GM12878 (cell line): ENCODE data around the gene NUDCD3. TPM values are rescaled to one million over a fixed set of nuclear protein-coding genes. Genes with fewer than 3 reads are reported as not detected.

Source experiments
- ATAC-seq: fragments of 200-7000 bp; cut with Tn5 transposase; 3 replicates; pipeline ENCODE4 v1.9.1; 2020; ENCODE audit warnings: mild to moderate bottlenecking, moderate library complexity
- BruUV-seq: library from RNA; stranded (reverse); fragments of 400-500 nt; replicated peaks from 2 replicates; lab custom pipeline; 2021; lab: Mats Ljungman, UMichigan
- CTCF ChIA-PET: fragments of 300-600 bp; sonication (Branson Sonifier 250); formaldehyde crosslinking; extraction: SDS; loops from one replicate; lab custom pipeline; 2021; ENCODE audit warnings: inconsistent platforms; lab: Yijun Ruan, JAX
- POLR2A ChIA-PET: fragments of 350-600 bp; formaldehyde crosslinking; extraction: SDS; loops from one replicate; lab custom pipeline; 2021; ENCODE audit warnings: inconsistent platforms; lab: Charles Lee
- RAD21 ChIA-PET: fragments of 300-600 bp; sonication (Branson Sonifier 250); formaldehyde crosslinking; loops from one replicate; lab custom pipeline; 2023; ENCODE audit warnings: antibody characterized with exemption; ENCODE audit not compliant: unreplicated experiment; lab: Charles Lee
- SMC1A ChIA-PET: fragments of 300-600 bp; sonication (Branson Sonifier 250); formaldehyde crosslinking; loops from one replicate; lab custom pipeline; 2023; ENCODE audit not compliant: unreplicated experiment, uncharacterized antibody; lab: Charles Lee
- DNase-seq: peaks from one replicate; pipeline ENCODE4 v3.0.0-alpha.2; 2011; ENCODE audit warnings: low read depth, low spot score
- FAIRE-seq: peaks from 3 replicates; lab custom pipeline; 2011; peaks lifted over from hg19 to GRCh38; lab: Jason Lieb, UNC
- H2AFZ ChIP-seq: 2 replicates; pipeline ENCODE4 v1.6.0; 2011; ENCODE audit warnings: low read depth, low read length, control low read depth; ENCODE audit not compliant: control insufficient read depth
- H3K27ac ChIP-seq: 2 replicates; pipeline ENCODE4 v1.5.1; 2011; ENCODE audit warnings: control low read depth; ENCODE audit not compliant: control insufficient read depth, insufficient read depth
- H3K27me3 ChIP-seq, 2 experiments: replicated peaks in 1 of 2; 2 replicates each; pipeline versions ENCODE4 v1.6.0 to v1.6.1; 2011; ENCODE audit warnings: low read length in 1 of 2; ENCODE audit not compliant: control insufficient read depth in 2 of 2, insufficient read depth in 2 of 2
- H3K36me3 ChIP-seq, 2 experiments: 2 replicates each; pipeline ENCODE4 v1.5.1; 2011; ENCODE audit warnings: low read length in 1 of 2; ENCODE audit not compliant: control insufficient read depth in 2 of 2, insufficient read depth in 2 of 2
- H3K4me1 ChIP-seq: 2 replicates; pipeline ENCODE4 v1.6.1; 2011; ENCODE audit warnings: mild to moderate bottlenecking, low read length, moderate library complexity, mixed read lengths; ENCODE audit not compliant: control insufficient read depth, insufficient read depth
- H3K4me2 ChIP-seq: 2 replicates; pipeline ENCODE4 v1.6.0; 2011; ENCODE audit warnings: control low read depth; ENCODE audit not compliant: control insufficient read depth, insufficient read depth
- H3K4me3 ChIP-seq: fragments of 200-600 bp; sonication (generic); 2 replicates; pipeline ENCODE4 v1.5.1; 2016
- H3K79me2 ChIP-seq: 2 replicates; pipeline ENCODE4 v1.6.0; 2011; ENCODE audit warnings: low read length; ENCODE audit not compliant: control insufficient read depth, insufficient read depth
- H3K9ac ChIP-seq: 2 replicates; pipeline ENCODE4 v1.8.0; 2011; ENCODE audit warnings: low read length, control low read depth, mixed read lengths; ENCODE audit not compliant: control insufficient read depth, insufficient read depth
- H3K9me3 ChIP-seq: replicated peaks from 3 replicates; pipeline ENCODE4 v1.5.1; 2011; ENCODE audit warnings: mild to moderate bottlenecking, low read length; ENCODE audit not compliant: control insufficient read depth, insufficient read depth
- H4K20me1 ChIP-seq: 2 replicates; pipeline ENCODE4 v1.6.0; 2011; ENCODE audit not compliant: control insufficient read depth, insufficient read depth
- ASH2L ChIP-seq: fragments of 300-600, 200-600 bp; sonication (generic); IDR thresholded peaks from 2 replicates; pipeline ENCODE4 v1.6.1; 2017; ENCODE audit warnings: low read depth, mild to moderate bottlenecking, borderline replicate concordance
- GABPA ChIP-seq: IDR thresholded peaks from 2 replicates; pipeline ENCODE4 v1.6.1; 2014; ENCODE audit warnings: antibody characterized with exemption, low read depth, mild to moderate bottlenecking, inconsistent platforms
- HCFC1 ChIP-seq: fragments of 150-350 bp; IDR thresholded peaks from 2 replicates; pipeline ENCODE4 v1.6.1; 2014; ENCODE audit warnings: low read length
- HDAC2 ChIP-seq: fragments of 200-600 bp; sonication (generic); IDR thresholded peaks from 2 replicates; pipeline ENCODE4 v1.6.1; 2017
- MEF2B ChIP-seq: fragments of 450-650 bp; IDR thresholded peaks from 2 replicates; pipeline ENCODE4 v1.6.1; 2018; ENCODE audit warnings: mild to moderate bottlenecking, moderate library complexity; ENCODE audit not compliant: partially characterized antibody, poor library complexity, severe bottlenecking
- PAX5 ChIP-seq: IDR thresholded peaks from 2 replicates; pipeline ENCODE4 v1.6.1; 2011; ENCODE audit warnings: low read depth, low read length, borderline replicate concordance
- POLR2A ChIP-seq: IDR thresholded peaks from 2 replicates; pipeline ENCODE4 v1.6.1; 2011; ENCODE audit warnings: low read depth, mild to moderate bottlenecking, low read length
- RELA ChIP-seq: fragments of 450-650 bp; IDR thresholded peaks from 2 replicates; pipeline ENCODE4 v1.8.0; 2014; ENCODE audit warnings: borderline replicate concordance; ENCODE audit not compliant: partially characterized antibody
- RUNX3 ChIP-seq: IDR thresholded peaks from 2 replicates; pipeline ENCODE4 v1.6.1; 2012; ENCODE audit warnings: low read length, inconsistent platforms
- SMAD1 ChIP-seq: fragments of 450-650 bp; IDR thresholded peaks from 2 replicates; pipeline ENCODE4 v1.6.1; 2018; ENCODE audit warnings: mild to moderate bottlenecking, low read depth; ENCODE audit not compliant: partially characterized antibody
- SMARCA5 ChIP-seq: fragments of 450-650 bp; IDR thresholded peaks from 2 replicates; pipeline ENCODE4 v1.6.1; 2017; ENCODE audit warnings: mild to moderate bottlenecking
- SUZ12 ChIP-seq: fragments of 200-600 bp; sonication (generic); IDR thresholded peaks from one replicate; pipeline ENCODE4 v1.6.1; 2018; ENCODE audit warnings: antibody characterized with exemption, mild to moderate bottlenecking; ENCODE audit not compliant: unreplicated experiment
- TCF3 ChIP-seq: IDR thresholded peaks from 2 replicates; pipeline ENCODE4 v1.6.1; 2012; ENCODE audit warnings: low read depth, mild to moderate bottlenecking, low read length, borderline replicate concordance; ENCODE audit not compliant: insufficient read depth
- USF1 ChIP-seq: IDR thresholded peaks from 2 replicates; pipeline ENCODE4 v1.6.1; 2011; ENCODE audit warnings: borderline replicate concordance, low read depth, mild to moderate bottlenecking, moderate library complexity, mixed read lengths, low read length; ENCODE audit not compliant: insufficient read depth; ENCODE audit errors: extremely low read length
- WGBS: methylation state at CpG from one replicate; pipeline ENCODE4 v1.1.6; 2016; ENCODE audit warnings: low lambda C conversion rate; ENCODE audit not compliant: insufficient replicate concordance, insufficient coverage; ENCODE audit errors: missing lambda C conversion rate; 5-methylcytosine and 5-hydroxymethylcytosine counted together
- in situ Hi-C: fragments of 300-500 bp; cut with MboI; formaldehyde crosslinking; loops from 9 replicates; pipeline ENCODE4 v1.14.3; 2018; ENCODE audit warnings: mixed read lengths
- intact Hi-C: fragments of 100-400 bp; cut with micrococcal nuclease; formaldehyde crosslinking; loops from one replicate; pipeline ENCODE4 v1.14.2; 2022; ENCODE audit not compliant: unreplicated experiment
- polyA plus RNA-seq, 11 experiments: library from polyadenylated mRNA; depleted of rRNA in 4 of 11; unstranded in 6 of 11; stranded (reverse) in 5 of 11; fragments of >200 nt; fragmentation: Nextera tagmentation in 4 of 11; fragmentation: Illumina TruSeq in 1 of 11; extraction: Ambion mirVana in 4 of 11; extraction: Trizol in 1 of 11; gene quantifications; 1 replicate in 1 of 11; 2 replicates in 10 of 11; pipeline versions ENCODE4 v1.2.1 to v1.2.3, GENCODE V29; 2011 to 2016; ENCODE audit warnings: inconsistent platforms in 2 of 11, missing spikeins in 2 of 11, low read depth in 1 of 11
- total RNA-seq, 4 experiments: library from RNA; depleted of rRNA in 3 of 4; stranded (reverse); fragments of >200 nt in 3 of 4; fragmentation: Illumina TruSeq in 1 of 4; extraction: Trizol in 1 of 4; gene quantifications; 2 replicates each; pipeline versions ENCODE4 v1.2.1 to v1.2.3, GENCODE V29; 2013 to 2021

Gene NUDCD3
- total and polyA plus RNA-seq, 10 of the 15 experiments (the other 5 are each of a cell fraction or from before 2014, with no cell fraction given), result 25.0 to 89.8 (median 46.4) TPM

- no TSS peak for BruUV-seq
- FAIRE-seq (no peak), DNase-seq (no peak), ATAC-seq (no peak)
- H3K27ac ChIP-seq, result no peak overlapping the region
- SMC1A ChIA-PET, result no interaction called here
- H2AFZ ChIP-seq, result no peak overlapping the region
- TF ChIP-seq PAX5 (no peak), HDAC2 (no peak)
- POLR2A ChIA-PET, result no interaction called here
- intact Hi-C loops, result no loop called here
- no peaks in the 10 kb centered on the region for H3K9me3 ChIP-seq
- CTCF ChIA-PET, result interaction anchor here (0.6 kb wide), 1 partner anchor 14 kb away, joined by 3 read pairs; no protein-coding TSS in a partner anchor
- no peaks in the 10 kb centered on the region for H3K27me3 ChIP-seq
- 26% methylated on average over 17 of the region's 17 CpGs for WGBS
- H4K20me1 ChIP-seq, result no peaks in the 10 kb centered on the region
- H3K9ac ChIP-seq, result no peak overlapping the region
- in situ Hi-C loops, result no loop called here
- H3K79me2 ChIP-seq, result no peaks in the 10 kb centered on the region
- no peak overlapping the region for H3K4me2 ChIP-seq
- no peak overlapping the region for H3K4me3 ChIP-seq
- no peaks in the 10 kb centered on the region for H3K4me1 ChIP-seq
- RAD21 ChIA-PET, result no interaction called here
- H3K36me3 ChIP-seq, result no peaks in the 10 kb centered on the region
These were observed 41.2 kb upstream of the NUDCD3 start for GRCh38 chr7:44531421-44532380.

- Histone ChIP-seq H3K27ac (no peak overlapping the region), H3K4me3 (no peak overlapping the region), H3K4me2 (no peak overlapping the region), H3K9ac (no peak overlapping the region), H3K27me3 (no peaks in the 10 kb centered on the region), H4K20me1 (no peaks in the 10 kb centered on the region), H3K9me3 (no peaks in the 10 kb centered on the region), H2AFZ (no peak overlapping the region), H3K36me3 (no peaks in the 10 kb centered on the region), H3K4me1 (no peaks in the 10 kb centered on the region), H3K79me2 (no peaks in the 10 kb centered on the region)
- BruUV-seq, result no TSS peak
- in situ Hi-C loops, result no loop called here
- FAIRE-seq (no peak), DNase-seq (no peak), ATAC-seq (peak; percentile 45)
- RAD21 ChIA-PET, result no interaction called here
- POLR2A ChIA-PET, result no interaction called here
- WGBS, result 15% methylated on average over 10 of the region's 10 CpGs
- CTCF ChIA-PET, result no interaction called here
- intact Hi-C loops, result no loop called here
- SMC1A ChIA-PET, result no interaction called here
- TF ChIP-seq MEF2B (no peak), POLR2A (no peak), SMARCA5 (no peak), TCF3 (no peak), USF1 (no peak), GABPA (no peak), ASH2L (no peak), RUNX3 (no peak), SUZ12 (no peak), RELA (no peak), HCFC1 (no peak), SMAD1 (no peak)
These were observed 40.5 kb upstream of the NUDCD3 start for GRCh38 chr7:44530990-44531389.
